Hepatocyte (in vitro differentiated cells): ENCODE measurements around the gene IKZF4. TPM values are rescaled to one million over a fixed set of nuclear protein-coding genes. Genes with fewer than 3 reads are reported as not detected.

Source experiments
- DNase-seq: peaks from one replicate; pipeline ENCODE4 v3.0.0-alpha.2; 2016; ENCODE audit warnings: low spot score
- H2AFZ ChIP-seq: fragments of 200-600 bp; sonication (generic); 2 replicates; pipeline ENCODE4 v1.6.0; 2016; ENCODE audit warnings: antibody characterized with exemption, mild to moderate bottlenecking
- H3K27ac ChIP-seq: fragments of 200-600 bp; sonication (generic); 2 replicates; pipeline ENCODE4 v1.5.1; 2016; ENCODE audit warnings: mild to moderate bottlenecking
- H3K27me3 ChIP-seq: fragments of 200-600 bp; sonication (generic); 2 replicates; pipeline ENCODE4 v1.6.1; 2016
- H3K36me3 ChIP-seq: fragments of 200-600 bp; sonication (generic); replicated peaks from 2 replicates; pipeline ENCODE4 v1.5.1; 2016; ENCODE audit warnings: low read depth; ENCODE audit not compliant: insufficient read depth
- H3K4me1 ChIP-seq: fragments of 200-600 bp; sonication (generic); 2 replicates; pipeline ENCODE4 v1.5.1; 2016; ENCODE audit warnings: mild to moderate bottlenecking, moderate library complexity; ENCODE audit not compliant: insufficient read depth
- H3K4me2 ChIP-seq: fragments of 200-600 bp; sonication (generic); 2 replicates; pipeline ENCODE4 v1.6.0; 2016
- H3K4me3 ChIP-seq: fragments of 200-600 bp; sonication (generic); 2 replicates; pipeline ENCODE4 v1.5.1; 2016; ENCODE audit warnings: mild to moderate bottlenecking
- H3K79me2 ChIP-seq: fragments of 200-600 bp; sonication (generic); 2 replicates; pipeline ENCODE4 v1.6.0; 2017; ENCODE audit warnings: mild to moderate bottlenecking
- H3K9me2 ChIP-seq: fragments of 200-600 bp; sonication (generic); replicated peaks from 2 replicates; pipeline ENCODE4 v1.6.0; 2017; ENCODE audit warnings: mild to moderate bottlenecking; ENCODE audit not compliant: insufficient read depth
- H3K9me3 ChIP-seq: fragments of 200-600 bp; sonication (generic); 2 replicates; pipeline ENCODE4 v1.5.1; 2016; ENCODE audit warnings: low read depth, mild to moderate bottlenecking
- H4K20me1 ChIP-seq: fragments of 200-600 bp; sonication (generic); 2 replicates; pipeline ENCODE4 v1.6.0; 2016; ENCODE audit warnings: mild to moderate bottlenecking; ENCODE audit not compliant: insufficient read depth, poor library complexity, severe bottlenecking
- CTCF ChIP-seq: fragments of 200-600 bp; sonication (generic); IDR thresholded peaks from 2 replicates; pipeline ENCODE4 v1.5.1; 2016; ENCODE audit warnings: antibody characterized with exemption, mild to moderate bottlenecking; ENCODE audit not compliant: poor library complexity
- EZH2 ChIP-seq: fragments of 200-600 bp; sonication (generic); IDR thresholded peaks from 2 replicates; pipeline ENCODE4 v1.6.1; 2016; ENCODE audit warnings: antibody characterized with exemption, mild to moderate bottlenecking, borderline replicate concordance
- EZH2phosphoT487 ChIP-seq: fragments of 200-600 bp; sonication (generic); IDR thresholded peaks from one replicate; pipeline ENCODE4 v1.6.1; 2018; ENCODE audit warnings: antibody characterized with exemption, mild to moderate bottlenecking, low read depth, moderate library complexity; ENCODE audit not compliant: unreplicated experiment, severe bottlenecking
- WGBS: methylation state at CpG from one replicate; pipeline ENCODE4 v1.1.6; 2016; ENCODE audit warnings: low lambda C conversion rate; ENCODE audit errors: missing lambda C conversion rate; 5-methylcytosine and 5-hydroxymethylcytosine counted together
- polyA plus RNA-seq: library from polyadenylated mRNA; unstranded; fragments of >200 nt; fragmentation: Nextera tagmentation; extraction: Ambion mirVana; gene quantifications from 2 replicates; pipeline ENCODE4 v1.2.1, GENCODE V29; 2016
- total RNA-seq: library from RNA; depleted of rRNA; stranded (reverse); fragments of >200 nt; gene quantifications from 2 replicates; pipeline ENCODE4 v1.2.3, GENCODE V29; 2014

Gene IKZF4
- total and polyA plus RNA-seq, 2 experiments from 2014 or later = 1.6 to 5.3 TPM

DNA sequence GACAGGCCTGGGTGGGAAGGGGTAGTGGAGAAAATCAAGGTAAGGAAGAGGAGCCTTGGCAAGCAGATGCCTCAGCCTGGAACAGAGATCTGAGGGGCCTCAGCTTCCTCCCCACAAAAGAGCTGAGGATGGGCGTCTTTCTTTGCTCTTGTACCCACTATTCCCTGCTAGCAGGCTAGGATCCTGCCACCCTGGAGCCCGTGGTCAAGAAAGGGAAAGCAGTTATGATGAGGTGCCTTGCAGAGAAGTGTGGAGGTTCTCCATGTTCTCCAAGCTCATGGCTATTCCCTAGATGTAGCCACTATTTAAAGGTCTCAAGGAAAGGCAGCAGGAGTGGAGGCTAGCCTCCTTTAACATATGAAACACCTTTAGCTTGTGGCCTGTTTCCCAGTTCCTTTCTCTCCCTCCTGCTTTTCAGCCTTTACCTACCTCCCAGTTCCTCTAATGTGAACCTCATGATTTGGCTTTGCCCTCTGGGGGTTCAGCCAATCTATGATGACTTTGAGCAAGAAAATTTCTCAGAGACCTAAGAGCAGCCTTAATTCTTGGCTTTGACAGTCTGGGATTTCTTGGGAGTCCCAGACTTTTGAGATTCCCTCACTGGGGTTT is 1.1 kb downstream of the IKZF4 start:
- peak overlapping the region; percentile 88 for H3K4me2 ChIP-seq
- peaks cover 20% of the 10 kb centered on the region for H3K4me1 ChIP-seq
- peak overlapping the region; percentile 95 for H3K27ac ChIP-seq

DNA sequence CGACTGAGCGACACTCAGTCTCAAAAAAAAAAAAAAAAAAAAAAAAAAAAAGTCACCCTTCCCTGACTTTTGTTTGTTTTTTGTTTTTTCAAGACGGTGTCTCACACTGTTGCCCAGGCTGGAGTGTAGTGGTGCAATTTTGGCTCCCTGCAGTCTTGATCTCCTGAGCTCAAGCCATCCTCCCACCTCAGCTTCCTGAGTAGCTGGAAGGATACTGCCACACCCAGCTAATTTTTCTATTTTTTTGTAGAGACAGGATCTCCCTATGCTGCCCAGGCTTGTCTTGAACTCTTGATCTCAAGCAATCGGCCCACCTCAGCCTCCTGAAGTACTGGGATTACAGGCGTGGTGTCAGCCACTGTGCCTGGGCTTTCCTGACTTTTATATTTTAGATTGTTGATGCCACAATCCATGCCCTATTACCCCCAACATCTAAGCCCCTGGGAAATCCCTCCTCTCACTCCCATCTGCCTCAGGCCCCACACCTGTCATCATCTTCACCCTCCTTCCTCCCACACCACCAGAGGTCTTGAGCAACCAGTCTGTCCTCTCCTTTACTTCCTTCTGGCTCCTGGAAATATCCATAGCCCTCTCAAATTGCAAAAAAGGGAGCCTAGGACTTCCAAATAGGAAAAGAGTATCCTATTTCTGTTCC is 7.8 kb downstream of the IKZF4 start:
- no peak overlapping the region for H3K4me2 ChIP-seq
- no peaks in the 10 kb centered on the region for H3K36me3 ChIP-seq
- H3K79me2 ChIP-seq = peaks cover 14% of the 10 kb centered on the region
- H4K20me1 ChIP-seq = no peaks in the 10 kb centered on the region
- H3K27me3 ChIP-seq = no peaks in the 10 kb centered on the region
- DNase-seq = no peak
- H3K9me2 ChIP-seq = no peaks in the 10 kb centered on the region
- WGBS = 72% methylated on average over 5 of the region's 5 CpGs
- no peak overlapping the region for H3K4me3 ChIP-seq
- no peak overlapping the region for H2AFZ ChIP-seq
- TF ChIP-seq EZH2phosphoT487 (no peak), CTCF (no peak), EZH2 (no peak)
- H3K4me1 ChIP-seq = peaks cover 4% of the 10 kb centered on the region
- H3K9me3 ChIP-seq = no peaks in the 10 kb centered on the region
- H3K27ac ChIP-seq = peak overlapping the region; percentile 69

More for the DNA sequence above, 1.1 kb downstream of the IKZF4 start:
- Histone ChIP-seq H3K27me3 (no peaks in the 10 kb centered on the region), H4K20me1 (no peaks in the 10 kb centered on the region), H2AFZ (peak overlapping the region; percentile 63), H3K9me3 (no peaks in the 10 kb centered on the region), H3K4me3 (peak overlapping the region; percentile 21), H3K9me2 (no peaks in the 10 kb centered on the region), H3K36me3 (no peaks in the 10 kb centered on the region), H3K79me2 (peaks cover 24% of the 10 kb centered on the region)
- no peak for DNase-seq
- no peak for TF ChIP-seq CTCF
- no peak for TF ChIP-seq EZH2phosphoT487
- TF ChIP-seq EZH2 = no peak
- WGBS = 37% methylated on average over 2 of the region's 2 CpGs

DNA sequence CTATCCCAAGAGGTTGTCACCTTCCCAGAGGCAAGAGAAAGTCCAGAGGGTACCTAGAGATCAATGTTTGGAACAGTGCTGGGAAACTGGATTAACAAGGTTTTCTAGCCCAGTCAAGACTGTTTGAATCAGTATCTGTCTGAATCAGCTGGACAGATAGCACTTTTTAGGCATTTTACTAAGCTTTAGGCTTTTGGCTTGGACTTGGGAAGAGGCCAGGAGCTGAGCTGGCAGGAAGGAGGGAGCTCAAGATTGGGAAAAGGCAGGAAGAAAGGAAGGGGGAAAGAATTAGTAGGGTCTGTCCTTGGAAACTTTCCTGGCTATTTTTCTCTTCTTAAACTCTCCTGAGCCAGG is 8.3 kb downstream of the IKZF4 start:
- TF ChIP-seq EZH2phosphoT487 = no peak
- TF ChIP-seq EZH2 = no peak
- H3K27ac ChIP-seq = peak overlapping the region; percentile 69
- H3K4me2 ChIP-seq = no peak overlapping the region
- H3K79me2 ChIP-seq = peaks cover 9% of the 10 kb centered on the region
- no peaks in the 10 kb centered on the region for H4K20me1 ChIP-seq
- peaks cover 4% of the 10 kb centered on the region for H3K4me1 ChIP-seq
- H3K9me2 ChIP-seq = no peaks in the 10 kb centered on the region
- no peaks in the 10 kb centered on the region for H3K9me3 ChIP-seq
- no peaks in the 10 kb centered on the region for H3K36me3 ChIP-seq
- DNase-seq = no peak
- no peak overlapping the region for H2AFZ ChIP-seq
- H3K4me3 ChIP-seq = no peak overlapping the region
- H3K27me3 ChIP-seq = no peaks in the 10 kb centered on the region

GRCh38 chr12:56029666-56030293 is 8.9 kb downstream of the IKZF4 start:
- Histone ChIP-seq H3K27ac (peak overlapping the region; percentile 69), H3K4me2 (no peak overlapping the region)

More at GRCh38 chr12:56029666-56030293, 8.9 kb downstream of the IKZF4 start:
- Histone ChIP-seq H3K79me2 (peaks cover 3% of the 10 kb centered on the region), H3K4me3 (no peak overlapping the region), H3K9me2 (no peaks in the 10 kb centered on the region), H2AFZ (no peak overlapping the region), H3K4me1 (peaks cover 4% of the 10 kb centered on the region), H3K9me3 (no peaks in the 10 kb centered on the region), H4K20me1 (no peaks in the 10 kb centered on the region), H3K36me3 (no peaks in the 10 kb centered on the region), H3K27me3 (no peaks in the 10 kb centered on the region)
- WGBS = 88% methylated on average over 6 of the region's 6 CpGs
- TF ChIP-seq EZH2 (no peak), CTCF (peak; percentile 74)
- peak; percentile 82 for DNase-seq
